A204.1 (cell line): ENCODE data around the gene DGKI.
"Not testable (repeated sequence)": the region's sequence is repeated elsewhere in the genome, so short reads cannot be mapped to it uniquely, and the experiment has no call there.

Experiments
- FAIRE-seq: peaks from 2 replicates; lab custom pipeline; 2012; peaks lifted over from hg19 to GRCh38; lab: Jason Lieb, UNC

DGKI gene

GRCh38 chr7:137462074-137462715 is 384.6 kb downstream of the DGKI start:
- no peak for FAIRE-seq

- FAIRE-seq, result no peak
These were observed 388.4 kb downstream of the DGKI start for GRCh38 chr7:137458399-137458798.

- no peak for FAIRE-seq
These were observed 392.0 kb downstream of the DGKI start for GRCh38 chr7:137454767-137455166.

GRCh38 chr7:137454246-137454724 is 392.5 kb downstream of the DGKI start:
- peak; percentile 98 for FAIRE-seq

GRCh38 chr7:137453356-137453755 is 393.4 kb downstream of the DGKI start:
- no peak for FAIRE-seq

GRCh38 chr7:137449016-137449415 is 397.8 kb downstream of the DGKI start:
- FAIRE-seq, result no peak

GRCh38 chr7:137448572-137448971 is 398.2 kb downstream of the DGKI start:
- not testable (repeated sequence) for FAIRE-seq

GRCh38 chr7:137446025-137446424 is 400.7 kb downstream of the DGKI start:
- no peak for FAIRE-seq

- FAIRE-seq, result no peak
These were observed 401.5 kb downstream of the DGKI start for GRCh38 chr7:137445268-137445667.

- no peak for FAIRE-seq
These were observed 403.2 kb downstream of the DGKI start for GRCh38 chr7:137443616-137444015.

GRCh38 chr7:137441451-137441850 is 405.3 kb downstream of the DGKI start:
- FAIRE-seq, result no peak

- FAIRE-seq, result no peak
These were observed 406.6 kb downstream of the DGKI start for GRCh38 chr7:137439829-137440825.

- no peak for FAIRE-seq
These were observed 411.8 kb downstream of the DGKI start for GRCh38 chr7:137434946-137435345.

GRCh38 chr7:137434530-137434929 is 412.2 kb downstream of the DGKI start:
- FAIRE-seq, result no peak

- FAIRE-seq, result no peak
These were observed 423.5 kb downstream of the DGKI start for GRCh38 chr7:137423321-137423720.

GRCh38 chr7:137421366-137421765 is 425.4 kb downstream of the DGKI start:
- FAIRE-seq, result no peak

- FAIRE-seq, result no peak
These were observed 427.9 kb downstream of the DGKI start for GRCh38 chr7:137418841-137419240.

- FAIRE-seq, result no peak
These were observed 429.3 kb downstream of the DGKI start for GRCh38 chr7:137417464-137417863.

- FAIRE-seq, result no peak
These were observed 432.9 kb downstream of the DGKI start for GRCh38 chr7:137413901-137414300.

GRCh38 chr7:137411446-137411845 is 435.3 kb downstream of the DGKI start:
- FAIRE-seq, result no peak

- FAIRE-seq, result no peak
These were observed 438.6 kb downstream of the DGKI start for GRCh38 chr7:137408126-137408525.

GRCh38 chr7:137407078-137407477 is 439.7 kb downstream of the DGKI start:
- FAIRE-seq, result no peak

GRCh38 chr7:137404660-137405317 is 442.0 kb downstream of the DGKI start:
- no peak for FAIRE-seq
